ENCODE data around the gene TADA2B.
"Not testable (repeated sequence)": the region's sequence is repeated elsewhere in the genome, so short reads cannot be mapped to it uniquely, and the experiment has no call there.

The TADA2B gene

GRCh38 chr4:7060346-7061150 lies 17.4 kb downstream of the TADA2B start:
- DNase-seq = no peak

DNA sequence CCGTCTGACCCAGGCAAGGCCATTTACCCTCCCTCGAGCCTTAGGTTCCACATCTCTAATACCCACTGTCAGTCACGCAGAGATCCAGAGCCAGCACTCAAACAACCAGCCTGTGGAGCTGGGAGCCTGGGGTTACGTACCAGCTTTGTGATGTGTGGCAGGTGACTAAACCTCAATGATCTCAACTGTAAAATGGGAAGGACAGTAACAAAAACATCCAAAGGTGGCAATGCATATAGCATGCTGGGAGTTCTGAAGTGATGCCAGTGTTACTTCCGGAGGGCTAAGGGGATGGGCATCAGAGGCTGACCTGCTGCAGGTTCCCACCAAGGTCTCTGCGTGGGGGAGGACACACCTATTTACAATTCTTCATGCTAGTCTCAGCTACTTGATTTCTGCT lies 18.6 kb downstream of the TADA2B start:
- no peak for DNase-seq

GRCh38 chr4:7062816-7063215 lies 19.6 kb downstream of the TADA2B start:
- no peak for DNase-seq

GRCh38 chr4:7063362-7063761 lies 20.2 kb downstream of the TADA2B start:
- no peak for DNase-seq

- DNase-seq = no peak
Measured at GRCh38 chr4:7066006-7066405, 22.8 kb downstream of the TADA2B start.

DNA sequence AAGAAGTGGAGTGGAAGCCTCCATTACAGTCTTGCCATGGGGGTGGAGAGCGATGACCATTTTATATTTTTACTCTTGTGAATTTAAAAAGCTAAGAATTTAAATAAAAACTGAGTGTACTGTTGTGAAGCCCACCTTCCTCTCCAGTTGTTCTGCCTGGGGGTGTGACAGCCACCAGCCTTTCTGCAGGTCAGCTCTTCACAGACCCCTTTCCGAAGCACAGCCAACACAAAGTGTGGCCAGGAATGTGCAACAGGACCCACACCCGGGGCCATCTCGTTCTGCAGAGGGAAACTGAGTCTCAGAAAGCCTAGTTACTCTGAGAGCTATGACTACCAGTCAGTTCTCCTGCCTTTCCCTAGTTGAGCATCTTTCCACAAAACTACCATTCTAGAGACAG lies 23.3 kb downstream of the TADA2B start:
- no peak for DNase-seq

GRCh38 chr4:7067126-7067451 lies 23.9 kb downstream of the TADA2B start:
- no peak for DNase-seq

DNA sequence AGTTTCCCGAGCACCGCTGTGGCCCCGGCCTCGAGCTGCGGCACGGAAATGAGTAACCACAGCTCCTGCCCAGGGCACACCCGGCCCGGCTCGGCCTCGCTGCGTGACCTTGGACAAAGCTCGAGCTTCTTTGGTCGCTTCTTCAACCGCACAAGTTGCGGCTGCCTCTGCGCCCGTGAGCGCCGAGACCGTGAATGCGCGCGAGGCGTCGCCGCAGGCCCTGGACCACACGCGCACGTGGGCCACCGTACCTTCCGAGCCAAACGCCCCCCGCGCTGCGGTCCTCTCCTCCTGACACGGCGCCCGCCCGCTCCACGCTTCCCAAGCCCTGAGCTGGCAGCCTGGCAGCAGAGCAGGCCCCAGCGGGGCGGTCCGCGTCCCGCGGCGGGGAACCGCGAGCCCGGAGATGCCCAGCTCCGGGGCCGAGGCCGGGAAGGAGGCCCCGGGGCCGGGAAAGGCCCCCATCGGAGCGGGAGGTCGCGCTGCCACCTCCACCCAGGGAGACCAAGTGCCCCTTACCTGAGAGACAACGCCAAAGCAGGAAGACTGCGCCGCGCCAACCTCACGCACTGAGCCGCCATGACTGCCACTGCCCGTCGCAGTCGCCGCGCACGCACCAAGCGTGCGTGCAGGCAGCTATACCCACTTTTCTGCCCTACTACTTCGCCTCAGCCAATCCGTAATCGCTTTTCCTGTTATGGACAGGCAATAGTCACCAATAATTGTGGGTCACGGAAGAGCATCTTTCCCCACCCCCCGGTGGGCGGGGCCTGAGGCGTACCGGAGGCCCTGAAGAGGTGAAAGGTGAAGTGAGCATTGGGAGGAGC lies 24.5 kb downstream of the TADA2B start, which contains the start of gene GRPEL1:
GRPEL1 (minus strand) TSS at position 613 of the 827 bp plus-strand sequence; CDS start at position 581, 32 bp downstream.
- peak; percentile 99 to 100 for DNase-seq

DNA sequence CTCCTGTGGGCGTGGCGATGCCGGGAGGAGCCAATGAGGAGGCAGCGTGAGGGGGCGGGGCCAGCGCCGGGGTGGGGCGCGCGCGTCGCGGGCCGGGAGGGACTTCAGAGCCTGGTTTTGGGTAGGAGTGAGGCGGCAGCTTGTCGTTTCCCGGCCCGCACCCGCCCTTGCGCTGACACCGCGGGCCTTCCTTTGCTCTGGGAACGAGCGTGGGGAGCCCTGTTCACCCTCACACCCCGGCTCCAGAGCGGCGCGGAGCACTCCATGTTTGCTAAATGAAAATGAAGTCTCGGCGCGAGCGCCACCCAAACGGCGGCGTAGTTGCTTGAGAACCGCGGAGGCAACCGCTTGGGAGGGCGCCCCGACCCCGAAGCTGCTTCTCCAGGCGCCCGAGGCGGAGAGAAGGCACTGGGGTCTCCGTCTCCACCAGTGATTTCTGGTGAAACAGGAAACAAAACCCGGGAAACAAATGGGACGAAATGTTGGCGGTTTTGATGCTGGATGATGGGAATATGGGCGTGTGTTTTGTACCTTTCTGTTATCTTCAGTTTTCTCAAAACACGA lies 25.2 kb downstream of the TADA2B start:
- no peak for DNase-seq

- no peak for DNase-seq
Measured at GRCh38 chr4:7068883-7069282, 25.7 kb downstream of the TADA2B start.

DNA sequence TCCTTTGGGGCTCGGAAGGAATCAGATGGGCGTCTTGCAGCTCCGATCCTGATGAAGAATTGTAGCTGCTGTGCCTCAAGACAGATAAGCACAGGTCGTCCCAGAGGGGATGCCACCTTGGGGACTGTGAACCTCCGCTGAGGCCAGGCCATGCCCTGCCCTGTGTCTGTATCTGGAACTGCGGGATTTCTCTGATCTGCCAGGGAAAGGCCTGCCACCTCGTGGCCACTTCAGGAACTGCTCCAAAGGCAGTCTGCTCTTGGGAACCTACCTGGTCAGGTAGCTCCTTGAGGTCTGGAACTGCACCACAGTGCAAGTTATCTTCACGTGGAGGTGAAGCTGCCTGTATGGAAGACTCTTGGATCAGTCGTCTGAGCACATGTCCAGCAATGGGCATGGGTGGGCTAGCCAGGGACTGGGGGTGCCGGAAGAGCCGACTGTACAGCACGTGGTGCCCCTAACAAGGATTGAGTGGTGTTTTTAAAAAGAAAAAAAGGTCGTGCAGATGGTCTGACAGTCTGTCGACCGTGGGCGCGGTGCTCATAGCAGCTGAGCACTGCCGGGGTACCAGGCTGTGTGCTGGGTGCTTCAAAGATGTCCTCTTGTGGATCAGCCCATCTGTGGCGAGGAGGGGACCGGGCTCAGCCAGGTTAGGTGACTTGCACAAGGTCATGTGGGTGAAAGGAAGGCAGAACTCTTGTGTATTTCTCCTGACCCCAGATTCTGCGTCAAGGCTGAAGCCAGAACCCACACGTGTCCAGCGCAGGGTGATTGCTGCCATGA lies 27.7 kb downstream of the TADA2B start:
- DNase-seq = peak; percentile 65 to 79

- DNase-seq = no peak
Measured at GRCh38 chr4:7073059-7073458, 29.9 kb downstream of the TADA2B start.

- DNase-seq = peak; percentile 41 to 67
Measured at GRCh38 chr4:7073526-7074390, 30.6 kb downstream of the TADA2B start.

DNA sequence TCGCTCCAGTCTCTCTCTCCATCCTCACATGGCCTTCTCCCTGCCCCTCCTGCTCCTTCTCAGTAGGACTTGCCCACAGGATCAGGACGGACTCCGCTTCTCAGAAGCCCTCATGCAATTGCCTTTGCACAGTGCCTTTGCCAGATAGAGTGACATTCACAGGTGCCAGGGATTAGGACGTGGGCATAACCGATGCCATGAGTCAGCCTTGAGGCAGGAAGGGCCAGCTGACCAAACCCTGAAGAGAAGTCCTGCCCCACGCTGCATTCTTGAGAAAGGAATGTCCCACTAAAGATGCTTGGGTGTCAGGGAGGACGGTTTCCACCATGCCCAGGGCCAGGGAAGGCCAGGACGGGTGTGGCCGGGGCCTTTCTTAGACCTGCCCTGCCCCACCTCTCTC lies 31.3 kb downstream of the TADA2B start:
- no peak for DNase-seq

DNA sequence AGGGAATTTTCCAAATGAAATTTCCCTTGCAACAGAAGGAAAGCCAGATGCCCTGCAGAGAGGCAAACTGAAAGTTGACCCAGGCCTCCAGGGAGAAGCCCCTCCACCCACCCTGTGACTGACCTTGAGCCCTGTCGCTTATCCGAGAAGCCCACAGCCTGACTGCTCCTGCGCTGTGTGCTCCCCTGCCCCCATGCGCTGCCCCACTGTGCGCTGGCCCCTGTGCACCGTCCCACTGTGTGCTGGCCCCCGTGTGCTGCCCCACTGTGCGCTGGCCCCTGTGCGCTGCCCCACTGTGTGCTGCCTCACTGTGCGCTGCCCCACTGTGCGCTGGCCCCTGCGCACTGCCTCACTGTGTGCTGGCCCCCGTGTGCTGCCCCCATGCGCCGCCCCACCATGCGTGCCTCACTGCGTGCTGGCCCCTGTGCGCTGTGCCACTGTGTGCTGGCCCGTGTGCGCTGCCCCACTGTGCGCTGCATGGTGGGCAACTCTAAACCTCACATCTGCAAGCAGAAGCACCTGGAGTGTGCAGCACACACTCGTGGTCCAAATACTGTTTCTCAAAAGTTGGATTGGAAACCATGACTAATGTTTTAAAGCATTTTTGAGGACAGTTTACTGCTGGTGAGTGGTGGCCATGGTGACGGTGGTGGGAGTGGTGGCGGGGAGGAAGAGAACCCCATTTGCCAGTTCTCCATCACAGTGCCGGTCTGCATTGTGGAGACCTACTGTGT lies 33.0 kb downstream of the TADA2B start:
- no peak for DNase-seq

DNA sequence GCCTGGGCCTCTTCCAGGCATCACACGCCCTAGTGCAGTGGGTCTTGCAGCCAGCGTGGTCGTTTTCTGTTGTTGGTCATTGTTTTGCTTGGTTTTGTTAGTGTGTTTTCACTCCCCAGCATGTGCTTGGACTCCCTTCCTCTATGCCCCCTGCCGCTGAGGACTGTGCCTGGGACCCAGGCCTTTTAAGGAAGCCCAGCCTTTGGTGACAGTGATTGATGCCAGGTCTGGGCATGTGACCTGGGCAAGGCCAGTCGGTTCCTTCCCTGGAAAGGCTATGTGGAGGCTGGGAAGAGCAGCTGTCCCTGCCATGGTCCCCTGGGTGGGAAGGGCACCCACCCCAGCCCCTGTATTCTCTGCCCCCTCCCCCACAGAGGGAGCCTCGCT lies 33.5 kb downstream of the TADA2B start:
- no peak for DNase-seq

DNA sequence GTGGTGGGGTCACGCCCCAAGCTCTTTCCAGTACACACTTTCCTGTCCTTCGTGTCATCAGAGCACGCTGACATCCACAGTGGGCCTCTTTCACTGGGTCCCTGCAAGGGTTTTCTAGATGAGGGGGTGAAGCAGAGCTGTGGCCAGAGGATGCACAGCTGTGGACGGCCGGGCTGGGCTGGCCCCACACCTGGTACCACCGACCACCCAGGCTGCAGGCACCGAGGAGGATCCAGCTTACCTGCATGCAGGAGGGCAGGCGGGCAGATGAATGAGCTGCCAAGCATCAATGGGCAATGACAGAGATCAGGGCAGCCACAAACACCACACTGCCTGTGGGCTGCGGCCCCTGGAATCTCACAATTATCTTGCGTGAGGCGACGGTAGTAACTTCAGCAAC lies 34.2 kb downstream of the TADA2B start:
- DNase-seq = no peak

GRCh38 chr4:7078025-7078424 lies 34.9 kb downstream of the TADA2B start:
- DNase-seq = no peak

- DNase-seq = not testable (repeated sequence)
Measured at GRCh38 chr4:7079483-7079882, 36.3 kb downstream of the TADA2B start.

- not testable (repeated sequence) for DNase-seq
Measured at GRCh38 chr4:7079909-7080308, 36.7 kb downstream of the TADA2B start.
